HG03558 (cell line): ENCODE measurements around the gene PGM1.

Experiments
- ATAC-seq: cut with Tn5 transposase; IDR thresholded peaks from one replicate; pipeline ENCODE4 v1.9.1; 2021; ENCODE audit warnings: moderate number of reproducible peaks; ENCODE audit not compliant: unreplicated experiment; ENCODE audit errors: extremely low read depth

PGM1 gene

GRCh38 chr1:63599799-63600198 lies 6.6 kb downstream of the PGM1 start:
- no peak for ATAC-seq

DNA sequence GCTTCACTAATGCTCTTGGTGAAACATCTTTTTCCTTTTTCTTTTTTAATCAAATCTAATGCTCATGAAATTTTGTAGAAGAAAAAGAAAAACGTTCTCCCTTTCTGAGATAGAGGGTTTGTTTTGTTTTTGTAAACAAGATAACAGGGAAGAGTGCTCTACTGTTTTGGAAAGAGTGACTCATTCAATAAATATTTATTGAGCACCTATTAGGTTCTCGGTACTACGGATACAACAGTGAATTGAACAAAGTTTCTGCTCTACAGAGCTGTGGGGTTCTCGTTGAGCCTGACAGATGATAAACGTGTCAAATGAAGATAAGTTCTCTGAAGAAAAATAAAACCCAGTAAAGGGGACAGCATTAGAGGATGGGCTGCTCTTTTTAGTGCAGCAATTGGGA lies 7.0 kb downstream of the PGM1 start:
- ATAC-seq, result no peak

- ATAC-seq, result no peak
Observed at GRCh38 chr1:63601061-63601460, 7.8 kb downstream of the PGM1 start.

- ATAC-seq, result no peak
Observed at GRCh38 chr1:63601463-63601862, 8.3 kb downstream of the PGM1 start.

DNA sequence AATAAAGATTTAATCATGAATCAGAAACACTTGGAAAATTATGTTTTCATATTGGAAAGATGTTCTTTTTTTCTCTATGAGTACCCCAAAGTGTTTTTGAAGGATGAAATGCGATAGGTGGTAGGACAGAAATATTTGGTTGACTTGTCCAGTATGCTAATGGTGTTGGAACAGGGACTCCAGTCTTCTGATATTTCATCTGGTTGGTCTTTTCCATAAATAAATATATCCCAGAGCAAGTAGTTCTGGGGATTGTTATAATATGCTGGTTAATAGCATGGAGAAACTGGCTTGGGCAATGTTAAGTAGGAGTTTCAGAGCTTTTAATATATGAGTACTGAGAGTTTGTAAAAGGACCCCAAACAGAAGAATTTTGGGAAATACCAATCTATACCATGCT lies 8.7 kb downstream of the PGM1 start:
- ATAC-seq, result no peak

DNA sequence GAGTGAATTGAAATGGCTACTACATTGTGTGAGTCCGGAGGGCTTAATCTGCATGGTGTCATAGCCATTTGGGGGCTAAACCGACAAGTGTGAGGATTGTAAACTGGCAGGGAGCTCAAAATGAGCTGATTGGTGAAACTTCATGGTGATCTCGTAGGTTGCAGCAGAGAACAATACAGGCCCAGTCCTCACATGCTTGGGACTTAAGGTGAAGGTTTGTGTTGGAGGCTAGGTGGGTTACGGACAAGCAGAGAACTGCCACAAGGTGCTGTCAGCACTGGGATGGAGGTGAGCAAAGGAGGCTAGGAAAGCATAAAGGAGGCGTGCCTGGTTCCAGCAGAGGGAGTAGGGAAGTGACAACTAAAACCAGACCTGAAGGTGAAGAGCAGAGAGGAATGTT lies 9.4 kb downstream of the PGM1 start:
- no peak for ATAC-seq

DNA sequence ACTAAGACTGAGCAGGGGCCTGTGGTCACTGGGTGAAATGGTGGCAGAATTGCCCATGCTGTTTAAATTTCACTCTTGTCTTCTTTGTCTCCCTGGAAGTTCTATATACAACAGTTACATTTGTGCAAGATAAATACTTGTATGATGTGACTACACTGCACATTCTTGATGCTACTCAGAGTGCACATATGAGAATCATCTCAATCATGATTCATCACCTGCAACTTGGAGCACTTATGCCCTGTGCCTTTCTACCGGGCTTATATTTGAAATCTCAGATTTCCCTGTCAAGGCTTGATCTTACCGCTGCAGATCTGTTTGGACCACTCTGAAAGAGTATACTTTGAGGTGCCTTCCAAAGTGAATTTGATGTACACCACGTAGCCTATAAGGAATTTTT lies 10.6 kb downstream of the PGM1 start:
- ATAC-seq, result no peak

DNA sequence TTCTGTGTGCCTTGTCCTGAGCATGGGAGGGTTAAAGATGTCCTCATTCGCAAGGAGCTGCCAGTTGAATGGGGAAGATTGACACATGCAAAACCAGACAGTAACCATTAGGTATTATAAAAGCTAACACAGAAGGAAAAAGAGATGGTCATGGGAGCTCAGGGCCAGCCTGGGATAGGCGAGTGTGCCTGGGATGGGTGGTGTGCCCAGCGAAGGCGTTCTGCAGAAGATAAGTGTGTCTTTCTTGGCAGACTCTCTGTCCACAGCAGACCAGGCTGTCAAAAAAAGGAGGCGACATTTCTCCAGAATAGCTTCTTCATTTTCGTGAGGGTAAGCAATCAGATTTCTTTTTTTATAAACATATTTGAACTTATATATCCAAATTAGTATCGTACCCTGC lies 14.1 kb downstream of the PGM1 start:
- ATAC-seq, result no peak

GRCh38 chr1:63611231-63611630 lies 18.0 kb downstream of the PGM1 start:
- ATAC-seq, result no peak

DNA sequence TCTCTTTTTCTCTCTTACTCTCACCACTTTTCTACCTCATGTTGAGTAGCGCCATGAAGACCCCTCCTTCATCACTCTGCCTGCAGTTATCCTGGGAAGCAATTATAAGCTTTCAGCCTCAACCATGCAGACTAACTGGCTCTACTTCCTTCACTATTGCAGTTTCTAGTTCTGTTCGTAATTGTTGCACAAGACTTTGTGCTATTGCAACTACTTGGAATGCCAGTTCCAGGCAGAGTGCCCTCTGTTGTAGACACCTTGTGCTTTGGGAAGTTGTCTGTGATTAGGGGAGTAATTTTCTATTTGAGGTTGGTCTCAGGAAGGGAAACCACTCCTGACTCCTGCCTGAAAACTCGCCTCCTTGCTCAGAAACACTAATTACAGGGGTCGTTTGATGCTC lies 19.4 kb downstream of the PGM1 start:
- no peak for ATAC-seq

DNA sequence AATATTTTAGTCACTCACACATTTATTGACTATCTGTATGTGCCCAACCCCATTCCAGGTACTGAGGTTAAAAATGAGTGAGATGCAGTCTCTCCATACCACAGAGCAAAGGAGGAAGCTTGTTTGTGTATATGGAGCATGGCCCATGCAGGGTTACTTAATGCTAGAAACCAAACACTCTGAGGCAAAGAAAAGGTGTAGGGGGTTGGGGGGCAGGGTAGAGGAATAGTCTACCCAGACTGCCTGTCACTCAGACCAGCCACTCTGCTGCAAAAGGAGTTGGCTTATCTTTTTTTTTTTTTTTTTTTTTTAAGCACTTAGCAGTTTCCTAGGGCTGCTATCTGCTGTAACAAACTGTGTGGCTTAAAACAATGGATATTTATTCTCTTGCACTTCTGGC lies 19.8 kb downstream of the PGM1 start:
- ATAC-seq, result no peak

GRCh38 chr1:63615768-63616420 lies 22.7 kb downstream of the PGM1 start:
- ATAC-seq, result no peak

GRCh38 chr1:63617450-63617849 lies 24.2 kb downstream of the PGM1 start:
- ATAC-seq, result no peak

DNA sequence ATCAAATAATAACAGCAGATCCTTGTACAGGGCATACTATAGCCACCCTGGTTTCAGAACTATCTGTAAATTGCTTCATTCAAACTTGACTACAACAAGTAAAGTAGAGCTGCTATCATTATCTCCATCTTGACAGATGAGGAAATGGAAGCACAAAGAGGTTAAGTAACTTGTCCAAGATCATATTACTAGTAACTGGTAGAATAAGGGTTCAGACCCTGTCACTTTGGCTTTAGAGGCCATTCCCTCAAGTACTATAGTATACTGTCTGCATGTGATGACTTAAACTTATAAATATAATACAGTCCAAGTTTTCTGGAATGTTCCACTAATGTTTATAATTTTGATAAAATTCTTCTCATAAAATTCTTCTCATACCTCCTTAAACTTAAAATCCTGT lies 24.8 kb downstream of the PGM1 start:
- ATAC-seq, result no peak

- ATAC-seq, result no peak
Observed at GRCh38 chr1:63619558-63619957, 26.3 kb downstream of the PGM1 start.

GRCh38 chr1:63620671-63621070 lies 27.5 kb downstream of the PGM1 start:
- ATAC-seq, result no peak

- ATAC-seq, result no peak
Observed at GRCh38 chr1:63621075-63621474, 27.9 kb downstream of the PGM1 start.

DNA sequence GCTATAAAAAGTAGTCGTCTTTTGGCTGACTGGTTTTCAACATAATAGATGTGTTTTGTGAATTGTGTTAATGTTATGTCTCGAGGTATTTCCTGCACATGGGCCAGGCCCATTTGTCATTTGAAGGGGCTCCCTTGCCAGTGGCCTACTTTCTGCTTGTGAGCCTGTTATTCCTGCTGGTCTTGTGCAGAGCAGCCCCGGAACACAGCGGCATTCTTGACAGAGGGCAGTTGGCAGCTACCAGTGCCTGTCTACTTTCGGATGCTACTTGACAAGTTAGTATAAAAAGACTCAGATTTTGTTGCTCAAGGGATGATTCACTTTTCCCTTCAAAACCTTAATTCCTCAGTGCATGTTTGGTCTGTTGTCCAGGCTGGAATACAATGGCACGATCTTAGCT lies 28.5 kb downstream of the PGM1 start:
- ATAC-seq, result no peak

DNA sequence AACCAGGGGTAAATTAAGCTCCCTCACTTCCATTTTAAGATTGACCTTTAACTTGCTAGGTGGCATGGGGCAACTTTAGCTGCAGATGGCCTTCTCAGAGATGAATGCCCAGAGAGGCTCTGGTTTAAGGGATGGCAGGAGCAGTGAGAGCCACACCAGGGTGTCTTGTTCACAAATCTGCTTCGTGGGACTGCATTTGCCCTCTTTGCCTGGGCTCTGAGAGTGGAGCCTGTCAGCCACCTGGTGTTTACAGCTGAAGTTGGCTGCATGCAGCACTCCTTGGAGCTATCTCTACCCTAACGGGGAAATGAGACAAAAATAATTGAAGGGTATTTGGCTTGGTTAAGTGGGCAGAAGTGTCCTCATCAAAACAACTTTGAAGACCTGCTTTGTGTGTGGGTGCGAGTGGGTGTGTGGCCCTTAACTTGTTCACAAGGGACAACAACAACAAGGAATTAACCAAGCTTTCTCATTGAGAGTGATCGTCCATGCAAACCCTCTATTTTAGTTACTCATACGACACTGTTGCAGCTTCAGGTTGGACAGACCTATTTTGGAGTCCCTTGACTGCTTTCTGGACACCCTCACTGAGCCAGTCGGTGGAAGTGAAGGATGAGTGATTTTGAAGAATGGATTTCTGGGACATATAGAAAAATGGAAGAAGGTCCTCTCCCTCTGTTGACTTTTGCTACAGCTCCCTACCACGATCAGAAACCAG lies 29.8 kb downstream of the PGM1 start:
- peak; percentile 37 for ATAC-seq

DNA sequence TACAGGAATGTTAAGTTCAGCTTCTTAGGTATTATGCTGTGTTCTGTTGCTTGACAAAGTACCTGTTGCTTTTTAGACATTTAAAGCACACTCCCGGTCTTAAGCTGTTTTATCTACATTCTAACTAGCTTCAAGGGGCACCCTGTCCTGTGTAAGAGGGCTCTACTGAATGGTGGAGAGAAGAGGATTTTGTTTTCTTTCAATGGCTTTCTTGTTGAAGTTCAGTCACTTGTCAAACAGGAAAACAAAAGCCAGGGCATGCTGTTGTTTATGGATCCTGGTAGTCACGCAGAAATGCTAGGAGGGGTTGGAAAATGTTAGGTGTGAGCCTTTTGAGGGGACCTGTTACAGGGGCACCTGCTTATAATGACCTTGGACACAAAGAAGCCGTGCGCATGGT lies 30.7 kb downstream of the PGM1 start:
- no peak for ATAC-seq

GRCh38 chr1:63624911-63625310 lies 31.7 kb downstream of the PGM1 start:
- ATAC-seq, result no peak

GRCh38 chr1:63626222-63626621 lies 33.0 kb downstream of the PGM1 start:
- ATAC-seq, result no peak
